H9 (cell line): ENCODE measurements around the gene NSRP1. TPM values are rescaled to one million over a fixed set of nuclear protein-coding genes. Genes with fewer than 3 reads are reported as not detected.

Experiments
- DNase-seq: peaks from one replicate; pipeline ENCODE4 v3.0.0-alpha.2; 2017
- H2AFZ ChIP-seq: one replicate; pipeline ENCODE4 v1.6.1; 2013; ENCODE audit warnings: mild to moderate bottlenecking, low read length, control low read depth, moderate library complexity
- H2AK5ac ChIP-seq: 2 replicates; pipeline ENCODE4 v1.6.1; 2013; ENCODE audit warnings: low read length, control low read depth, mixed read lengths; ENCODE audit not compliant: insufficient read length
- H2BK120ac ChIP-seq: one replicate; pipeline ENCODE4 v1.6.1; 2013; ENCODE audit warnings: low read depth, mild to moderate bottlenecking, low read length, control low read depth, inconsistent platforms; ENCODE audit not compliant: poor library complexity, severe bottlenecking
- H2BK12ac ChIP-seq: 2 replicates; pipeline ENCODE4 v1.6.1; 2013; ENCODE audit warnings: low read length, control low read depth, mixed read lengths, low read depth; ENCODE audit not compliant: insufficient read length
- H2BK15ac ChIP-seq: 2 replicates; pipeline ENCODE4 v1.6.1; 2013; ENCODE audit warnings: low read depth, low read length, control low read depth
- H2BK20ac ChIP-seq: one replicate; pipeline ENCODE4 v1.6.1; 2013; ENCODE audit warnings: low read depth, mild to moderate bottlenecking, low read length, control low read depth, inconsistent platforms; ENCODE audit not compliant: poor library complexity, severe bottlenecking
- H2BK5ac ChIP-seq: 2 replicates; pipeline ENCODE4 v1.6.1; 2013; ENCODE audit warnings: low read length, control low read depth, mixed read lengths; ENCODE audit not compliant: insufficient read length
- H3K14ac ChIP-seq: 2 replicates; pipeline ENCODE4 v1.6.1; 2013; ENCODE audit warnings: low read length, control low read depth; ENCODE audit not compliant: insufficient read depth
- H3K18ac ChIP-seq: 2 replicates; pipeline ENCODE4 v1.6.1; 2013; ENCODE audit warnings: low read depth, mild to moderate bottlenecking, mixed read lengths, low read length, control low read depth; ENCODE audit not compliant: insufficient read length
- H3K23ac ChIP-seq: 2 replicates; pipeline ENCODE4 v1.6.1; 2013; ENCODE audit warnings: low read length, control low read depth, mixed read lengths, low read depth; ENCODE audit not compliant: insufficient read length
- H3K23me2 ChIP-seq: 2 replicates; pipeline ENCODE4 v1.6.1; 2013; ENCODE audit warnings: low read depth, mild to moderate bottlenecking, mixed read lengths, low read length, control low read depth; ENCODE audit not compliant: insufficient read length, poor library complexity, severe bottlenecking
- H3K27ac ChIP-seq: 2 replicates; pipeline ENCODE4 v1.5.1; 2013; ENCODE audit warnings: low read length, control low read depth, mixed read lengths, low read depth; ENCODE audit not compliant: insufficient read length
- H3K27me3 ChIP-seq: 2 replicates; pipeline ENCODE4 v1.6.1; 2013; ENCODE audit warnings: low read length, control low read depth, inconsistent platforms; ENCODE audit not compliant: insufficient read depth
- H3K4ac ChIP-seq: 2 replicates; pipeline ENCODE4 v1.6.1; 2013; ENCODE audit warnings: low read depth, mild to moderate bottlenecking, control low read depth, inconsistent platforms, low read length, moderate library complexity
- H3K4me1 ChIP-seq: 2 replicates; pipeline ENCODE4 v1.6.1; 2013; ENCODE audit warnings: low read length, control low read depth, inconsistent platforms; ENCODE audit not compliant: insufficient read depth
- H3K4me2 ChIP-seq: 2 replicates; pipeline ENCODE4 v1.6.1; 2013; ENCODE audit warnings: low read length, control low read depth, mixed read lengths; ENCODE audit not compliant: insufficient read length, insufficient read depth
- H3K56ac ChIP-seq: 2 replicates; pipeline ENCODE4 v1.6.1; 2013; ENCODE audit warnings: low read depth, mild to moderate bottlenecking, mixed read lengths, low read length, control low read depth; ENCODE audit not compliant: insufficient read length
- H3K79me1 ChIP-seq: 2 replicates; pipeline ENCODE4 v1.6.1; 2013; ENCODE audit warnings: low read depth, mild to moderate bottlenecking, moderate library complexity, low read length, control low read depth, inconsistent platforms; ENCODE audit not compliant: insufficient read depth, poor library complexity, severe bottlenecking
- H3K79me2 ChIP-seq: 2 replicates; pipeline ENCODE4 v1.6.1; 2013; ENCODE audit warnings: low read length, control low read depth, inconsistent platforms; ENCODE audit not compliant: insufficient read depth
- H3K9ac ChIP-seq: 2 replicates; pipeline ENCODE4 v1.6.1; 2013; ENCODE audit warnings: low read length, control low read depth, mixed read lengths; ENCODE audit not compliant: insufficient read length; ENCODE audit errors: extremely low read depth
- H3K9me3 ChIP-seq: one replicate; pipeline ENCODE4 v1.6.1; 2013; ENCODE audit warnings: low read depth, low read length, inconsistent platforms; ENCODE audit not compliant: control insufficient read depth
- H3T11ph ChIP-seq: one replicate; pipeline ENCODE4 v1.6.1; 2013; ENCODE audit warnings: mild to moderate bottlenecking, low read length, control low read depth, inconsistent platforms
- H4K20me1 ChIP-seq: one replicate; pipeline ENCODE4 v1.6.1; 2013; ENCODE audit not compliant: control insufficient read depth, insufficient read length, insufficient read depth
- H4K5ac ChIP-seq: 2 replicates; pipeline ENCODE4 v1.6.1; 2013; ENCODE audit warnings: low read depth, mild to moderate bottlenecking, mixed read lengths, low read length, control low read depth; ENCODE audit not compliant: insufficient read length
- H4K8ac ChIP-seq: replicated peaks from 2 replicates; pipeline ENCODE4 v1.6.1; 2013; ENCODE audit warnings: low read length, control low read depth, mixed read lengths, low read depth; ENCODE audit not compliant: insufficient read length
- H4K91ac ChIP-seq: 2 replicates; pipeline ENCODE4 v1.6.1; 2013; ENCODE audit warnings: low read depth, mild to moderate bottlenecking, moderate library complexity, mixed read lengths, low read length, control low read depth; ENCODE audit not compliant: insufficient read length
- H3K27ac Mint-ChIP-seq, 3 experiments: 2 replicates in 2 of 3; 3 replicates in 1 of 3; pipeline ENCODE4 v1.8.0; 2020 to 2021; ENCODE audit warnings: mixed read lengths in 3 of 3, mild to moderate bottlenecking in 1 of 3, moderate library complexity in 1 of 3
- H3K27me3 Mint-ChIP-seq: 2 replicates; pipeline ENCODE4 v1.8.0; 2021; ENCODE audit warnings: low read depth, mild to moderate bottlenecking, moderate library complexity, mixed read lengths
- H3K36me3 Mint-ChIP-seq, 3 experiments: 2 replicates in 2 of 3; 3 replicates in 1 of 3; pipeline ENCODE4 v1.8.0; 2020 to 2021; ENCODE audit warnings: low read depth in 3 of 3, mixed read lengths in 3 of 3; ENCODE audit not compliant: insufficient read depth in 1 of 3
- H3K4me1 Mint-ChIP-seq, 2 experiments: 2 replicates each; pipeline ENCODE4 v1.8.0; 2020; ENCODE audit warnings: mixed read lengths in 2 of 2
- H3K4me3 Mint-ChIP-seq, 2 experiments: 2 replicates in 1 of 2; 3 replicates in 1 of 2; pipeline ENCODE4 v1.8.0; 2020 to 2021; ENCODE audit warnings: mild to moderate bottlenecking in 2 of 2, mixed read lengths in 2 of 2, moderate library complexity in 1 of 2
- H3K9me3 Mint-ChIP-seq, 2 experiments: 2 replicates in 1 of 2; 3 replicates in 1 of 2; pipeline ENCODE4 v1.8.0; 2020; ENCODE audit warnings: mild to moderate bottlenecking in 2 of 2, mixed read lengths in 2 of 2, moderate library complexity in 1 of 2
- CTCF ChIP-seq: fragments of 200-600 bp; sonication (generic); conservative IDR thresholded peaks from 3 replicates; pipeline ENCODE4 v1.8.0; 2021; ENCODE audit warnings: antibody characterized with exemption, mild to moderate bottlenecking
- WGBS: extraction: QIAGEN DNeasy Blood & Tissue Kit; methylation state at CpG from one replicate; pipeline ENCODE4 v1.1.7; 2013; ENCODE audit warnings: missing lambda C conversion rate, low lambda C conversion rate, mixed read lengths; ENCODE audit not compliant: insufficient read length; ENCODE audit errors: extremely low coverage; 5-methylcytosine and 5-hydroxymethylcytosine counted together
- total RNA-seq: library from RNA; stranded (reverse); gene quantifications from 2 replicates; pipeline ENCODE4 v1.2.1, GENCODE V29; 2021

Gene NSRP1
- total RNA-seq, 1 experiment from 2014 or later, result 33.3 TPM

- Mint-ChIP-seq H3K27ac (no peak overlapping the region), H3K27me3 (no peaks in the 10 kb centered on the region), H3K36me3 (peaks cover 38 to 45% (median 43%) of the 10 kb centered on the region in 3 experiments), H3K9me3 (peaks cover 10 to 12% of the 10 kb centered on the region in 2 experiments), H3K4me1 (0 out of 4 replicates have a peak, but pooled peaks cover 0 to 3% of the 10 kb centered on the region in 2 experiments), H3K4me3 (no peak overlapping the region)
- no peak for DNase-seq
- no peak overlapping the region for H2BK12ac ChIP-seq
- H3K4ac ChIP-seq, result no peak overlapping the region
- H4K20me1 ChIP-seq, result no peaks in the 10 kb centered on the region
- H3K14ac ChIP-seq, result no peak overlapping the region
- H2BK15ac ChIP-seq, result no peak overlapping the region
- H3K9ac ChIP-seq, result no peak overlapping the region
- no peaks in the 10 kb centered on the region for H3K23me2 ChIP-seq
- H4K8ac ChIP-seq, result no peak overlapping the region
- WGBS, result no CpG with 5 or more reads among the region's 3 CpGs
- no peak overlapping the region for H3T11ph ChIP-seq
- H2BK20ac ChIP-seq, result no peak overlapping the region
- H3K4me1 ChIP-seq, result no peaks in the 10 kb centered on the region
- no peak overlapping the region for H4K5ac ChIP-seq
- H2BK5ac ChIP-seq, result no peak overlapping the region
- H2AK5ac ChIP-seq, result no peak overlapping the region
- no peaks in the 10 kb centered on the region for H3K79me1 ChIP-seq
- no peak overlapping the region for H3K4me2 ChIP-seq
- H3K79me2 ChIP-seq, result no peaks in the 10 kb centered on the region; the same call in 1 of the 2 replicates
- no peak for TF ChIP-seq CTCF
- H3K56ac ChIP-seq, result no peak overlapping the region
- H3K18ac ChIP-seq, result no peak overlapping the region
- no peak overlapping the region for H3K27ac ChIP-seq
- no peaks in the 10 kb centered on the region for H3K27me3 ChIP-seq
- H3K9me3 ChIP-seq, result no peaks in the 10 kb centered on the region
- H4K91ac ChIP-seq, result no peak overlapping the region
- H3K23ac ChIP-seq, result no peak overlapping the region
- H2AFZ ChIP-seq, result no peak overlapping the region
- no peak overlapping the region for H2BK120ac ChIP-seq
Measured at GRCh38 chr17:30160419-30161172, 44.0 kb downstream of the NSRP1 start.
